ENCODE measurements around the gene FREM2.

GRCh38 chr13:38661010-38661675 lies 25.7 kb upstream of the FREM2 start:
- TF ChIP-seq CTCF (IDR thresholded peaks at IDR 0.05): no peak
- TF ChIP-seq EP300 (IDR thresholded peaks at IDR 0.05): no peak
- TF ChIP-seq POLR2A (IDR thresholded peaks at IDR 0.05): no peak
